CD4-positive, alpha-beta T cell treated with Interleukin-1 beta for 1 hour (primary cell): ENCODE results near the gene AKR1E2.
A peak's percentile ranks its signal among the peaks of the same experiment; 100 is the strongest.

Experiments
- DNase-seq, 2 donors: peaks; one replicate each; pipeline ENCODE4 v3.0.0-alpha.2; 2020 to 2022

AKR1E2 gene

DNA sequence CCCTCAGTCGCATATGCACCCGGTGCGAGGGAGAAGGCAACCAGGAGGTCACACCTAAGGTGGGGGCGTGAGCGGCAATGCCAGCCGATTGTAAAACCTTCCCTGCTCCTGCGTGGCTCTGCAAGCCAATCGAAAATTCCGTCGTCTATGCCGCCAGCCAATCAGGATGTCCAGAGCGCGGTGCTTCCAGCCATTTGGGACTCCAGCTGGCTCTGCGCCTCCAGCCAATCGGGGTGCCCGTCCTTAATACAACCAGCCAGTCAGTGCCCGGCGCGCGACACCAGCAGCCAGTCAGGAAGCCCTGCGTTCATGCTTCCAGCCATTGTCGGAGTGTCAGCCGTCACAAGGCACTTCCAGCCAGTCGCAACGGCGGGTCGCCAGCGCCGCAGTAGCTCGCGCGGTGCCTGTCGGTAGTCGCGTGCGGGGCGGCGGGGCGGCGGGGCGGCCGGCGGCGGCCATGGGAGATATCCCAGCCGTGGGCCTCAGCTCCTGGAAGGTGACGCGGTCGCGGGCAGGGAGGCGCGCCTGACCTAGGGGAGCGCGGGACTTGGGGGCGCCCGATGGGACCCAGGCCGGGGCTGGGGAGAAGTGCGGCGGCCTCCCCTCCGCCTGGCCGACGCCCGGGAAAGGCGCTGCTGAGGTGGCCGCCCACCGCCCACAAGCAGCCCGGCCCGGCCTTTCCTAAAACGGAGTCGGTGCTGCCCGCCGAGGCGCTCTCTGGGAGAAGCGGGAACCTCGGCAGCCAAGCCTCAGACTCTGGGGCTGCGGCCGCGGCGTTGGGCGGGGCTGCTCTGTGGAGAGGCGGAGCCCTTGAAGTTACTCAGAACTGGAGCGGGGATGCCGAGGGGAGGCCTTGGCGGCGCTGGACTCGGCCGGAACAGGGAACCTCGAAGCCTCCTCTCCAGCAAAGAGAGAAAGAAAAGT, at the start of gene AKR1E2:
AKR1E2 (plus strand) TSS at position 340 of the 924 bp plus-strand sequence; CDS start at position 458, 118 bp downstream.
- peak; percentile 88 to 91 for DNase-seq

DNA sequence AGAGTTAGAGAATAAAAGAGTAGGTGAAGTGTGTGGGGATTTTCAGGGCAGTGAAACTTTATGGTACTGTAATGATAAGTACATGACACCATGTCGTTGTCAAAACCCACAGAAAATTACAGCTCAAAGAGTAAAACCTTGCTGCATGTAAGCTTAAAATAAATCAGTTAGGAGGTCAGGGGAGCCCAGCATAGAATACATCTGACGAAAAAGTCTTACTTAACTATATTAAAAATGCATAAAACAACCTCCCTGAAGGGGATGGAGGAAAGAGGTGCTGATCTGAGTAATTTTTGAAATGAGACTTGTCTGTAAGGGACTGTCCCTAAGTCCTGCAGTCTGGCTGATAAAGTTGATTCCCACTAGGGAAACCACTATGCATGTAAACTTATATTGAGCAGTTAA, 49.8 kb upstream of the AKR1E2 start:
- no peak for DNase-seq

DNA sequence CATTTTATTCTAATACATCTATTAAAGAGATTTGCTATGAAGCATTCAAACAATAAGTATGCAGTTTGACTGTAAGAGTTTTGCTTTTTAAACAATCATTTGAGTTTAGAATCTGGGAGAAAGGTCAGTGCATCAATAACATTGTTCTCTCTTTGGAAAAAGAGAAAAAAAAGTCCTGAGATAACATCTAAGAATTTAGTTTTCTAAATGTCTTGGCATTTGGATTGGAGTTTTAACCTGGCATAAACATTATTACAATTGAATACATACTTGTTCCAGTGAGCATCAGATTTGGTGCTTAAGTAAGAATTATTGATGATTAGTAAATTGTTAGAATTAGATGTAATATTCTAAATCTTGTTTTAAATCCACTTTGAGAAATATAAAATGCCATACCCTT, 47.2 kb upstream of the AKR1E2 start:
- DNase-seq = no peak

DNA sequence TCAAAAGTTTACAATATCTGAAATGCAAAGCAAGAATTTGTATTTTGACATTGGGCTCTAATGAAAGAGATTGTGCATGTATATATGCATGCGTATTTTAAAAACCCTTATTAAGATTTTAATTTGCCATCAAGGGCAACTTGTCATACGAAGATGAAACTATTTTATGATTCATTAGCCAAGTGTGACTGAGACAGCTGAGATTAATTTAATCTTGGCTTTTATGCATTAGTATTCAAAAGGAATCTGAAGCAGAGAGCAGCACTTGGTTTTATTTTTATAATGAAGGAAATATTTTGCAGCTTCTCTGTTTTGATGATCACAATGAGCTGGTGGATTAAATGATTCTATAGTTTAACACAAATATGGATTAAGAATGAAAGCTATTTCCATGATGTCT, 45.9 kb upstream of the AKR1E2 start:
- DNase-seq = no peak

DNA sequence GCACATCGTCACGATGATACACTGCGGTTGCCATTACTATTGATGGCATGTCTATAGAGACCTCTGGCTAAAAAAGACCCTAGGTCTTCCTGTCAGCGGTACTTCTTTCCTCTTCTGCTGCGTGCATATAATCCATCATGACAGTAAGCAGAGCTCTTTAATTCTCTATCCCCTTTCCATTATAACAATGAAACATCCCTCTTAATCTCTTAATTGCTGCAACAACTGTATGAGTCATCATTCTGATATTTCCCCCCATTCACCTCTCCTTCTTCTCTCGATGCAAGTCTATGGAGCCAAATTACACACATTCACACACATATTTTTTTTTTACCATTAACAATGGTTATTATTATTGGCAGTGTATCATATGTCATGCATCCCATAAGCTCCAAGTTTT, 45.2 kb upstream of the AKR1E2 start:
- DNase-seq = no peak

DNA sequence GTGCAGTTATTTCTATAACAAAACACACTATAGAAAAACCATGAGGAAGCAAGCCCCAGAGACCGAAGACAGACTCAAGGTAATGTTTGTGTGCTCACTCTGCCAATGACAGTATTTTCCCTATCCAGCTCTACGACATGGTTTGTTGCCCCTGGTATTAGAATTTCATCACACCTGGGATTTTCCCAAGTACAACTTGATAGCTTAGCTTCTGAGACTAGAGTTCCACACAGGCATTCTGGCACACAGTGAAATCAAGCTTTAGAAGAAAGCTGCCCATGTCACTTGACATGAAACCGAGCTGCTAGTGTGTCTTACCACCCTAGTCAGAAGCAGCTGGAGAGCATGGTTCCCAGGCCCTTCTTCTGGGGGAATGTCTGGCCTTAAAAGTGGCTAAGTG, 44.1 kb upstream of the AKR1E2 start:
- DNase-seq = no peak

DNA sequence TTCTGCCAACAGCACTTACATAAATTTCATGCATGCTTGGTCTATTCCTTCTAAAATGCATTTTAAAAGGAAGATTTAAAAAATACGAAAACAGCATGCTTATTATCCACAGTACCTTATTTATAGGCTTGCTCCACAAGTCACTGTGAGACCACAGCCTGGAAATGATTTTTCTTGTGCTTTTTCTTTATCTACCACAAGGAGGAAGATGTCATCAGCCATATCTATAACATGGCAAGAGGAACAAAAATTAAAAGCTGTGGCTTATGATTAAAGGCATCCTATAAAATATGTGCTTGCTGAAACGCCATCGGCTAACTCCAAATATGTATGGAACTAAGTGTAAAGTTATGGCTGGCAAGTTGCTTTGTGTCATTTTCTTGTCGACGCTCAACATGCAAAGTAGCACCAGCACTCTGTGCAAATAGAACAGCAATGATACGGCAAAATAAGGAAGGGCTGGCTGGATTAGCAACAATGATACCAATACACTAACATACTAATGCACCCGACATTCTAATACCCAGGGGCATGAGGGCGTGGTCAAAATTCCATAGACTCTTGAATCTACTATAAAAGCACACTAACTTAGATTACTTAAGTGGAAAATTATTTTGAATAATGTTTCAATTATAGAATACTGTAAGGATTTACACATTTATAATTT, 41.2 kb upstream of the AKR1E2 start:
- no peak for DNase-seq

DNA sequence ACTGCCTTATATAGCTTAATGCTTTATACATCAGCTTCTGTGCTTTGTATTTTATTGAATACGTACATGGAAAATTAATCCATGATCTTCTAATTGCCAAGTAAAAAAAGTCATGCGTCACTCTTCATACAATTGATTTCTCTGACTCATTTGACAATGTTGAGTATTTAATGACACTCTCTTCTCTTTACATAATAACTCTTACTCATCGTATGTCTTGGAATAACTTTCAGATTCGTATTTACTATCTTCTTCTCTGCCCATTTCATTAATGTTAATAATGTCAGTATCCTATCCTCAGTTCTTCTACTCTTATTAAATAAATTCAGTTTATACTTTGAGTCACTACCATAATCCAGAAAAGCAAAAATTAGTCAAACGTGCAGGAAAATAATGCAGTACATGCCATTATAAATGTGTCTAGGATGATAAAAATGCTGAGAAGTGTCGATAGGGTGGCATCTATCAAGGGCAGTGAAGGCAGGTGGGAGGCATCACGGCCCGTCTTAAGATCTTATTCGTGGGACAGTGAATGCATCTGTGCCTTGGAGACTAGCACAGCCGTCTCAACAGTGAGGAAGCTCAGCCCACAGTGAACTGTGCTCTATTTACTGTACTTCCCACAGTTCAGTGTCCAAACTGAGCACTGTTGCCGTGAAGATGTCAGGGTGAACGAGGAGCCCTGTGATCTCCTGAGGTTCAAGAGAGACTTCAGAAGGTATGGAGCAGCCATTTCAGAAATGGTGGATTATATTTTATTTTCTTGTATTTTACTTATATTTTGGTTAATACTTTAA, 39.8 kb upstream of the AKR1E2 start:
- no peak for DNase-seq

DNA sequence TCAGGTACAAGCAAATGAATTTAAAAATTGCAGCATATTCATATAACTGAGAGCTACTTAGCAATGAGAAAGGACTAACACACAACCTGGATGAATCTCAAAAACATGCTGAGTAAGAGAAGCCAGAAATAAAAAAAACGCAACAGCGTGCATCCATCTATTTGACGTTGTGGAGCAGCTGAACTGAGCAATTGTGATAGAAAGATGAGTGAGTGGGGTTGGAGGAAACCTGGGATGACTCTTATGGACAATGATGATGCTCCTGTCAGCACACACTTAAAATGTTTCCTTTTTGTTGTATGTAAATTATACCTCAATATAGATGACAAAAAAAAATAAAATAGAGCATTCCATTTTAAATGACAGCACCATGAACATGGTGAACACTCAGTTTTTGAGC, 36.0 kb upstream of the AKR1E2 start:
- DNase-seq = no peak

DNA sequence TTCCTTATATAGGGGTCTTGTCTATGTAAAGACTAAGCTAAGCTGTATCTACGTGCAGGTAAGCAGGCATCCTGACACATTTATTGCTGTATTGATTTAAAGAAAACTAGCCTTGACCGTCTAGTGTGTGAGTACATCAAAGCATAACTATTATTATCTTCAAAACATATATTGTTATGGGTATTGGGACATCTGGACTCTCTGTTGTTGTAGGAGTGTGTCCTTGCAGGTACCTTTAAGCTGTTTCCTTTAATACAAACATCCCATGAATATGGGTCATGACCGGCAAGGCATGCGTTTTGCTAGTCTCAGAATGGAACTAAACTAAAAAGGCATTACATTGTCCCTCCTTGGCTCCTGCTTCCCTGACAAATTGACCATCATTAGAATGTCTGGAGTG, 35.1 kb upstream of the AKR1E2 start:
- DNase-seq = no peak

DNA sequence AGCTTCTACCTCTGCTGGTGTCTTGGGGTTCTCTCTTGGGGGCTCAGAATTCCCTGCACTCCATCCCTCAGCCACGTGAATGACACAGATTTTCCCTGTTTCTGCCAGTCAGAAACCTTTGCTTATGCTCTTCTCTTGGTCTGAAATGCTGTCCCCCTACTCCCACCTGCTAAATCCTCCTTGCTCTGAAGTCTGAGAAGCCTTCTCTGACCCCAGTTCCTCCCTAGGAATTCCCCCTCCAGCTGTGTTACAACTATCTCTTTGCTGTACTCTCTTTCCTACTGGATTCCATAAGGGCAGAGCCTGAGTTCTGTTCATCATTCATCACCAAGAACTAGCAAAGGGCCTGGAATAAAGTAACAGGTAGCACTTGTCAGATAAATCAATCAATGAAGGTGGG, 33.6 kb upstream of the AKR1E2 start:
- no peak for DNase-seq

DNA sequence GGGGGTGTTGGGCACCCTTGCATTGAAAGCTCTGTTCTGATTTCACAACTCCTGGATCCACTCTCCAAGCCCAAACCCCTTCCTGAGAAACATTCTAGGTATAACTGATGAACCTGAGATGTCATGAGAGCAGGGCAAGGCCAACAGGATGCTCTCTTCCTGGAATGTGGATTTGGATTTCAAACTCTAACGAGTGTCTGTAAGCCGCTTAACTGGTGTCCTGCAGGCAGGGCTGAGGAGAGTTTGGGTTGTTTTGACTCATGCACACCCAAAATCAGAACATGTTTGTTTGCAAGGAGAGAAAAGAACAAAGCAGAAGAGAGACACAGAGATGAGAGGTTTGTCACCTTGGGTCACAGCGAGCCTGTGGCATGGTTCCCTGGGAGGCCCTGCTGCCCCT, 24.6 kb upstream of the AKR1E2 start:
- DNase-seq = no peak

DNA sequence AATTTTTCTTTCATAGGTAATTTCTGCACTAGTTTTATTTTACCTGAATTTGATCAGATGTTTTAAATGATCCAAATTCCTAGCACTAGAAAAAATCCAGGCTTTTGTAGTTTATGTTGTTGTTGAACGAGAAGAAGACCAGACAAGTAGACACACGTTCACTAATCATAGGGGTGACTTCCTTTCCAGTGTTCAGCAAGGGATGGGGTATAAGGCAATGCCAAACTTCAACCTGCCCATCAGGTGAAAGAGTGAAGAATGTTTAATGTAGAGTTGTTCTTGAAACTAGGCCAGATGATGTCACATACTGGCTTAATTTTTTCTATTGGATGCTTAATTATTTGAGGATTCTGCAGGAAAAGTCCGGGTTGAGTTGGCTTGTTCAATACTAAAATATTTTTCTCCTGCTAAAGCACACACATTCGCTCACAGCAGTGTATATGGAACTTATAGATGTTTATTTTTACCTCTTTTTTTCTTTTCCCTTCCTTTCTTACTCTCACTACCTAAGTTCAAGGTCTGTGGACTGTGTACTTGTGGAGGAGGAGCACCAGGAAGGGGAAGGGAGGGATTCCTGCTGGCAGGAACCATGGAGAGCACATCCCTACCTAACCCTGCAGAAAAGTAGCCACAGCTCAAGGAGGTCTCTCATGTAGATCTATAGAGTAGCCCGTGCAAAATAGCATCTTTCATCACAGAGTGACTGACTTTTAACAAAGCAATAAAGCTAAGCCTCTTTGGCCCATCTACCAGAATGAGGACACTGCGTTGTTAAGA, 23.1 kb upstream of the AKR1E2 start:
- no peak for DNase-seq

DNA sequence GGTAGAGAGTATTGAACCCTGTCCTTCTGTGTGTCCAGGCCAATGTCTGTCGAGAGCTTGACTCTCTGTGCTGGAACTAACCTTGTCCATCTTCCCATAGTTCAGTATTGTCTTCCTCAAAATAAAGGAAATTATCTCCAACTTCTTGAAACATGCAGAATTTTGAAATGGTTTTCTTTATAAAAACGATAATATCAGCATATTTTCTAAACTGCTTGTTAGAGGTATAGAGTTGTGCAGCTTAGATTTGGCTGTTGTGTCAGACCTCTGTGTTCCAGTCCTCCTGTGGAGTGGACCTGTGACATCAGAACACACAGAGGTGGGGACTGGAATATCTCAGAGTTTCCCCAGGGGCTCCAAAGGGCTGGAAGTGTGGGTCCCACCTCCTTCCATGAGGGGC, 22.2 kb upstream of the AKR1E2 start:
- DNase-seq = no peak

DNA sequence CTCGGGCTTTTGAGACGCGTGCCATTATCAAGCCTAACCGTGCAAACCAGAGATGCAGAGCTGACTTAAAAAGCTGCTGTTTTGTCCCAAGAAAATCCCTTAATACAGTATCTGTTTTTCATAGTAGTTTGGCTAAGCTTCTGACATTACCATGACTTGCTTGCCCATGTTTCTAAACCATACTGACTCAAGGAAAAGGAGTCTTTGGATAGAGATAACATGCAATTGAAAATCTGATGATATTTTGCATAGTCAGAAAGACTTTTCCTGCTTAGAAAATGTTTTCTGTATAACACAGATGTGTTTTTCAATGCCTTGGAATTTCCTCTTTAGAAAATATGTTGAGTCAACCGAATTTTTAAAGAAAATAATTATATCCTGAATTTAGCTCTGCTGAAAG, 21.5 kb upstream of the AKR1E2 start:
- no peak for DNase-seq

DNA sequence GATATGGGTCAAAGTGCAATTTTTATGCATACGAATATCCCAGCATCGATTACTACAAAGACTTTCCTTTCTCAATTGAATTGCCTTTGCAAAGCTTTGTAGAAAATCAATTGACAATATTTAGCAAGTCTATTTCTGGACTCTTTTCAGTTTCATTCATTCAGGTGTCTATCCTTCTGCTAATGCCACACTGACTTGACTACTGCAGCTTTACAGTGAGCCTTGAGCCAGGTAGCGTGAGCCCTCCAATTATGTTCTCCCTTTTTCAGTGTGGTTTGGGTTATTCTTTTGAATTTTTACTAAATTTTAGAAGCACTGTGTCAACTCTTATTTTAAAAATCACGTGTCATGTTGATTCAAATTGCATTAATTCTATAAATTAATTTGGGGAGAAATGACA, 19.5 kb upstream of the AKR1E2 start:
- no peak for DNase-seq

DNA sequence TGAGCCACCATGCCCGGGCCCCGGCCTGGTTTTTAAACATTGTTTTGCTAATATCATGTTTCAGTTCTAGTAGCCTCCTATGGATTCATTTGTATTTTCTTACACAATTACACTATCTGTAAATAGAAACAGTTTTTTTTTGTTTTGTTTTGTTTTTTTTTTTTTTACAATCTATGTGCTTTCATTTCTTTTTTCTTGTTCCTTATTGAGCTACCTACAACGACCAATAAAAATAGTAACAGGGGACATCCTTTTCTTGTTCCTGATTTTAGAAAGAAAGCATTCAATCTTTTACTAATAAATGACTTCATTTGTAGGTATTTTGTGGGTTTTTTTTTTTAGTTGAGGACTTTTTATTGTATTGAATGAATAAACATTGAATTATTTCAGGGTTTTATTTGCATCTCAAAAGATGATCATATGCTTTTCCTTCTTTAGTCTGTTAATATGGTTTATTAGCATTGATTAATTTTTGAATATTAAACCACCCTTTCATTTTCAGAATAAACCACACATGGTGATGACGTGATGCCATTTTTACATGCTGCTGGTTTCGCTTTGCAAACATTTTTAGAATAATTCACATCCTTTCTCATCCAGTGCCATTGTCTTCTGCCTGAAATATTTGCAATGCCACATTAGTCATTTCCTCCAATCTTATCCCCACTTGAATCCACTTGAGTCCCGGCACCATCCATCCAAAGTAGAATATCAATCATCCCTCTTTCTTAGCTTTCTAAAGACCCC, 18.1 kb upstream of the AKR1E2 start:
- DNase-seq = no peak

DNA sequence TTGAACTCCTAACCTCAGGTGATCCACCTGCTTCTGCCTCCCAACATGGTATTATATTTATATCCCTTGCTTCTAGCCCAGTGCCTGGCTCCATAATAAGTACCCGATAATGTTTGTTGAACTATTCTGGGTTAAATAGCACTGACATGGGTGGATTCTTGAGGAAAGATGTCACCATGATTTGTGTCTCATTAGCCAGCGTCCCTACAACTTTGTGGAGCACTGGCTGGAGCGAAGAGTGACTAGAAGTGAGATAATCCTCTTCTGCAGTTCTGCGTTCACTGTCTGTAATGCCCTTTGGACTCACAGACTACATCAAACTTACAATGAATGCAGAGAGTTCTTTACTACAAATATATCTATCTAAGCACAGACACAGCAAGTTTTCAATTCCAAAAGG, 16.9 kb upstream of the AKR1E2 start:
- no peak for DNase-seq

DNA sequence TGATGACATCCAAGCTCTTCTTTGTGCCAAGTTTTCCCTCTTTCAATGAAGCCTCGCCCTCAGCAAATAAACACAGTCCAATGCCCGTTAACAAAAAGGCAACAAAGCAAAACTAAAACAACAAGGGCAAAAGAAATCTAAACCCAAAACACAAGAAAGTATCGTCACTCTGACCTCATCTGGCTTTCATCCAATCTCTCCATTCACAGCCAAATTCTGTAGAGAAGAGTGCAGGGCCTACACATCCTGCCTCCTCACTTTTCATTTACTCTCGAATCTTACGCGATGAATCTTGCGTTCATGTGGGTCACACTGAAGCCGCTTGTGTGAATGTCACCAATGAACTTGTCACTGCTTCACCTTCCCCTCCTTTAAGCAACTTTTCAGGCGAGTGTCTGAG, 15.9 kb upstream of the AKR1E2 start:
- DNase-seq = no peak

DNA sequence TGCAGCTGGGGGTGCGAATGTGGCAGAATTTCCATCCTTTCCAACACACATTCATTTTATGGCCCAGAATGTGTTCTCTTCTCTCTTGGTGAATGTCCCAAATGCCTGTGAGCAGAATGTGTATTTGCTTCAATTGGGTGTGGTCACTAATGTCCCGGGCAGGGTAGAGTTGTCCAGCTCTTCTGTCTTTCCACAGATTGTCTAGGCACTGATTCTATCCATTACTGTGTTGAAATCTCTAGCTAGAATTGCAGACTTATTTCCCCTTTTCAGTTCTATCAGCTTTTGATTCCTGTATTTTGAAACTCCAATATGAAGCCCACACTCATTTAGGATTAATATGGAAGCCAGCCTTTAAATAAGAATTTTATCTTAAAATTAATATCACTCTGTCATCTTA, 14.0 kb upstream of the AKR1E2 start:
- no peak for DNase-seq

DNA sequence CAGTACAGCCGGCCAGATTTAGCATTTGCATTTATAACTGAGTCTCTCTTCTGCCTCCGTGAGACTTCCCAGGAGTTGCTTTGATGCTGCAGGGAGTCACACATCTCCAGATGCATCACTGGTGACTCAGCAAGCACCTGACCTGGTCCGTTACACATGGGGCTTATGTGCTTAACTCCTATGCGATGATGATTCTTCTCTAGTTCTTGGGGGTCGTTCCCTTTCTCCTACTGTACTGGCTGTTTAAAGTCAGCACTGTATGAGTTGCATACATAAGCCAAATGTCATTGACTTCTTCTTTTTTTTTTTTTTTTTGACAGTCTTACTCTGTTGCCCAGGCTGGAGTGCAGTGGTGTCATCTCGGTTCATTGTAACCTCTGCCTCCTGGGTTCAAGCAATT, 13.0 kb upstream of the AKR1E2 start:
- no peak for DNase-seq

DNA sequence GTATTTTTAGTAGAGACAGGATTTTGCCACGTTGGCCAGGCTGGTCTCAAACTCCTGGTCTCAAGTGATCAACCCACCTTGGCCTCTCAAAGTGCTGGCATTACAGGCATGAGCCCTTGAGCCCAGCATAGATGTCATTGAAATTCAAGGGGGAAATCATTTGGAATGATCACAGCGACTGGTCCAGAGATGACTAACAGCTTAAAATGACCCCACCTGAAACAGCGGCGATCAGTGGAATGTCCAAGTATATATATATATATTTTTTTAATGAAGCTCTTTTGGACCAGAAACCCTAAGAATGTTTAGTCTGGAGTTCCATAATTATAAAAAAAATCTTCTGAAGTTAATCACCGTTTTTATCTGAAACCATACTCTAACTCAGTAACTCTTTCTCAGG, 12.5 kb upstream of the AKR1E2 start:
- no peak for DNase-seq
